ENCODE measurements around the gene DEGS1.

The DEGS1 gene

GRCh38 chr1:224183591-224184312 is 712 bp downstream of the DEGS1 start:
- Histone ChIP-seq H3K23ac (ENCODE audit: low read depth, low read length, poor library complexity) (peak overlapping the region; percentile 96), H3K79me1 (ENCODE audit: low read depth, low read length) (peaks cover 4% of the 10 kb centered on the region), H2BK12ac (ENCODE audit: low read length) (peak overlapping the region; percentile 16), H3K27ac (replicated peaks; ENCODE audit: low read length) (peak overlapping the region; percentile 88), H3K4me3 (ENCODE audit: low read length in 2 of 2) (peak overlapping the region; percentile 93 to 96), H3K9me3 (replicated peaks in 1 of 2; ENCODE audit: control insufficient read depth in 2 of 2, insufficient read depth in 1 of 2, low read depth in 1 of 2, low read length in 2 of 2) (peaks cover 2 to 19% of the 10 kb centered on the region in 2 donors), H3K14ac (ENCODE audit: low read length) (peak overlapping the region; percentile 97), H4K8ac (ENCODE audit: low read depth, low read length) (no peak overlapping the region), H3K27me3 (ENCODE audit: control insufficient read depth in 3 of 3, insufficient read depth in 3 of 3, low read depth in 1 of 3, low read length in 3 of 3) (no peaks in the 10 kb centered on the region), H3K4me1 (ENCODE audit: control insufficient read depth in 2 of 2, insufficient read depth in 1 of 2, low read depth in 1 of 2, low read length in 2 of 2) (peaks cover 4 to 5% of the 10 kb centered on the region in 2 donors), H2BK120ac (ENCODE audit: low read depth, low read length) (no peak overlapping the region), H3K4me2 (ENCODE audit: insufficient read depth, low read length, poor library complexity, severe bottlenecking) (peak overlapping the region; percentile 80), H3K9ac (ENCODE audit: low read depth, low read length, poor library complexity) (peak overlapping the region; percentile 97), H3K36me3 (replicated peaks in 1 of 2; ENCODE audit: control insufficient read depth in 2 of 2, insufficient read depth in 2 of 2, low read length in 2 of 2) (peaks cover 0 to 27% of the 10 kb centered on the region in 2 donors), H3K18ac (ENCODE audit: low read length) (peak overlapping the region; percentile 97), H4K91ac (ENCODE audit: low read depth, low read length, poor library complexity) (peak overlapping the region; percentile 43), H3K4ac (ENCODE audit: low read length) (no peak overlapping the region), H2BK15ac (ENCODE audit: low read length) (no peak overlapping the region), H2AK5ac (ENCODE audit: low read depth, low read length) (peak overlapping the region; percentile 75), H2BK5ac (ENCODE audit: low read length) (peak overlapping the region; percentile 82), H2AFZ (ENCODE audit: low read length) (peak overlapping the region; percentile 94)
- WGBS, 2 donors (ENCODE audit: extremely low coverage in 2 of 2, insufficient read length in 2 of 2, insufficient replicate concordance in 1 of 2), result no CpG with 5 or more reads among the region's 53 CpGs
- peak; percentile 51 for DNase-seq (ENCODE audit: low spot score)

GRCh38 chr1:224185208-224185607 is 2.2 kb downstream of the DEGS1 start:
- no peak overlapping the region for H2AFZ ChIP-seq (ENCODE audit: low read length)
- no peak overlapping the region for H3K4me2 ChIP-seq (ENCODE audit: insufficient read depth, low read length, poor library complexity, severe bottlenecking)
- WGBS, 2 donors (ENCODE audit: extremely low coverage in 2 of 2, insufficient read length in 2 of 2, insufficient replicate concordance in 1 of 2), result no CpG with 5 or more reads among the region's 8 CpGs
- no peak overlapping the region for H3K14ac ChIP-seq (ENCODE audit: low read length)
- H4K8ac ChIP-seq (ENCODE audit: low read depth, low read length), result no peak overlapping the region
- no peak overlapping the region for H2BK12ac ChIP-seq (ENCODE audit: low read length)
- H2BK5ac ChIP-seq (ENCODE audit: low read length), result no peak overlapping the region
- H3K79me1 ChIP-seq (ENCODE audit: low read depth, low read length), result peaks cover 4% of the 10 kb centered on the region
- H3K9me3 ChIP-seq (replicated peaks in 1 of 2; ENCODE audit: control insufficient read depth in 2 of 2, insufficient read depth in 1 of 2, low read depth in 1 of 2, low read length in 2 of 2), result peaks cover 2 to 26% of the 10 kb centered on the region in 2 donors
- H4K91ac ChIP-seq (ENCODE audit: low read depth, low read length, poor library complexity), result no peak overlapping the region
- no peak overlapping the region for H3K27ac ChIP-seq (replicated peaks; ENCODE audit: low read length)
- H2BK15ac ChIP-seq (ENCODE audit: low read length), result no peak overlapping the region
- H3K4me1 ChIP-seq (ENCODE audit: control insufficient read depth in 2 of 2, insufficient read depth in 1 of 2, low read depth in 1 of 2, low read length in 2 of 2), result peaks cover 4 to 5% of the 10 kb centered on the region in 2 donors
- H3K4ac ChIP-seq (ENCODE audit: low read length), result no peak overlapping the region
- H3K18ac ChIP-seq (ENCODE audit: low read length), result no peak overlapping the region
- no peak overlapping the region for H3K9ac ChIP-seq (ENCODE audit: low read depth, low read length, poor library complexity)
- H3K23ac ChIP-seq (ENCODE audit: low read depth, low read length, poor library complexity), result peak overlapping the region; percentile 43
- no peak for DNase-seq (ENCODE audit: low spot score)
- peaks cover 0 to 42% of the 10 kb centered on the region in 2 donors for H3K36me3 ChIP-seq (replicated peaks in 1 of 2; ENCODE audit: control insufficient read depth in 2 of 2, insufficient read depth in 2 of 2, low read length in 2 of 2)
- no peaks in the 10 kb centered on the region for H3K27me3 ChIP-seq (ENCODE audit: control insufficient read depth in 3 of 3, insufficient read depth in 3 of 3, low read depth in 1 of 3, low read length in 3 of 3)
- no peak overlapping the region for H3K4me3 ChIP-seq (ENCODE audit: low read length in 2 of 2)
- no peak overlapping the region for H2AK5ac ChIP-seq (ENCODE audit: low read depth, low read length)
- no peak overlapping the region for H2BK120ac ChIP-seq (ENCODE audit: low read depth, low read length)

- no CpG with 5 or more reads among the region's 2 CpGs for WGBS, 2 donors (ENCODE audit: extremely low coverage in 2 of 2, insufficient read length in 2 of 2, insufficient replicate concordance in 1 of 2)
- H3K9me3 ChIP-seq (replicated peaks in 1 of 2; ENCODE audit: control insufficient read depth in 2 of 2, insufficient read depth in 1 of 2, low read depth in 1 of 2, low read length in 2 of 2), result peaks cover 2 to 26% of the 10 kb centered on the region in 2 donors
- no peak overlapping the region for H2BK12ac ChIP-seq (ENCODE audit: low read length)
- no peaks in the 10 kb centered on the region for H3K27me3 ChIP-seq (ENCODE audit: control insufficient read depth in 3 of 3, insufficient read depth in 3 of 3, low read depth in 1 of 3, low read length in 3 of 3)
- H3K14ac ChIP-seq (ENCODE audit: low read length), result no peak overlapping the region
- no peak overlapping the region for H2BK5ac ChIP-seq (ENCODE audit: low read length)
- no peak overlapping the region for H4K8ac ChIP-seq (ENCODE audit: low read depth, low read length)
- H2BK120ac ChIP-seq (ENCODE audit: low read depth, low read length), result no peak overlapping the region
- no peak overlapping the region for H3K9ac ChIP-seq (ENCODE audit: low read depth, low read length, poor library complexity)
- no peak overlapping the region for H3K27ac ChIP-seq (replicated peaks; ENCODE audit: low read length)
- H3K79me1 ChIP-seq (ENCODE audit: low read depth, low read length), result peaks cover 4% of the 10 kb centered on the region
- H3K4me3 ChIP-seq (ENCODE audit: low read length in 2 of 2), result no peak overlapping the region
- H2AFZ ChIP-seq (ENCODE audit: low read length), result no peak overlapping the region
- no peak for DNase-seq (ENCODE audit: low spot score)
- no peak overlapping the region for H3K23ac ChIP-seq (ENCODE audit: low read depth, low read length, poor library complexity)
- no peak overlapping the region for H3K4me2 ChIP-seq (ENCODE audit: insufficient read depth, low read length, poor library complexity, severe bottlenecking)
- H2AK5ac ChIP-seq (ENCODE audit: low read depth, low read length), result no peak overlapping the region
- no peak overlapping the region for H3K4ac ChIP-seq (ENCODE audit: low read length)
- peaks cover under 1 to 69% of the 10 kb centered on the region in 2 donors for H3K36me3 ChIP-seq (replicated peaks in 1 of 2; ENCODE audit: control insufficient read depth in 2 of 2, insufficient read depth in 2 of 2, low read length in 2 of 2)
- H3K4me1 ChIP-seq (ENCODE audit: control insufficient read depth in 2 of 2, insufficient read depth in 1 of 2, low read depth in 1 of 2, low read length in 2 of 2), result peaks cover 0 to 5% of the 10 kb centered on the region in 2 donors
- H3K18ac ChIP-seq (ENCODE audit: low read length), result no peak overlapping the region
- H4K91ac ChIP-seq (ENCODE audit: low read depth, low read length, poor library complexity), result no peak overlapping the region
- H2BK15ac ChIP-seq (ENCODE audit: low read length), result no peak overlapping the region
These were observed 5.2 kb downstream of the DEGS1 start for GRCh38 chr1:224188286-224188685.

GRCh38 chr1:224189561-224189960 is 6.5 kb downstream of the DEGS1 start:
- no peak overlapping the region for H2BK5ac ChIP-seq (ENCODE audit: low read length)
- H2AK5ac ChIP-seq (ENCODE audit: low read depth, low read length), result no peak overlapping the region
- peaks cover 2 to 26% of the 10 kb centered on the region in 2 donors for H3K9me3 ChIP-seq (replicated peaks in 1 of 2; ENCODE audit: control insufficient read depth in 2 of 2, insufficient read depth in 1 of 2, low read depth in 1 of 2, low read length in 2 of 2)
- H3K14ac ChIP-seq (ENCODE audit: low read length), result no peak overlapping the region
- no peak overlapping the region for H4K91ac ChIP-seq (ENCODE audit: low read depth, low read length, poor library complexity)
- peaks cover 4% of the 10 kb centered on the region for H3K79me1 ChIP-seq (ENCODE audit: low read depth, low read length)
- H3K4me3 ChIP-seq (ENCODE audit: low read length in 2 of 2), result no peak overlapping the region
- no peak overlapping the region for H3K23ac ChIP-seq (ENCODE audit: low read depth, low read length, poor library complexity)
- H3K27ac ChIP-seq (replicated peaks; ENCODE audit: low read length), result no peak overlapping the region
- H3K4me2 ChIP-seq (ENCODE audit: insufficient read depth, low read length, poor library complexity, severe bottlenecking), result no peak overlapping the region
- no peak overlapping the region for H2AFZ ChIP-seq (ENCODE audit: low read length)
- H2BK120ac ChIP-seq (ENCODE audit: low read depth, low read length), result no peak overlapping the region
- H3K4me1 ChIP-seq (ENCODE audit: control insufficient read depth in 2 of 2, insufficient read depth in 1 of 2, low read depth in 1 of 2, low read length in 2 of 2), result peaks cover 0 to 3% of the 10 kb centered on the region in 2 donors
- H4K8ac ChIP-seq (ENCODE audit: low read depth, low read length), result no peak overlapping the region
- no peak overlapping the region for H3K4ac ChIP-seq (ENCODE audit: low read length)
- peaks cover 2 to 81% of the 10 kb centered on the region in 2 donors for H3K36me3 ChIP-seq (replicated peaks in 1 of 2; ENCODE audit: control insufficient read depth in 2 of 2, insufficient read depth in 2 of 2, low read length in 2 of 2)
- no peak overlapping the region for H3K18ac ChIP-seq (ENCODE audit: low read length)
- H2BK12ac ChIP-seq (ENCODE audit: low read length), result no peak overlapping the region
- no peak for DNase-seq (ENCODE audit: low spot score)
- no CpG with 5 or more reads among the region's 7 CpGs for WGBS, 2 donors (ENCODE audit: extremely low coverage in 2 of 2, insufficient read length in 2 of 2, insufficient replicate concordance in 1 of 2)
- no peaks in the 10 kb centered on the region for H3K27me3 ChIP-seq (ENCODE audit: control insufficient read depth in 3 of 3, insufficient read depth in 3 of 3, low read depth in 1 of 3, low read length in 3 of 3)
- H3K9ac ChIP-seq (ENCODE audit: low read depth, low read length, poor library complexity), result no peak overlapping the region
- no peak overlapping the region for H2BK15ac ChIP-seq (ENCODE audit: low read length)
